Left ventricle myocardium superior (tissue), 1 donor: ENCODE results near the gene GHRL. TPM values are rescaled to one million over a fixed set of nuclear protein-coding genes. Genes with fewer than 3 reads are reported as not detected.

ENCODE experiments used
- ATAC-seq: fragments of 200-7000 bp; cut with Tn5 transposase; one replicate; pipeline ENCODE4 v1.9.1; 2020; ENCODE audit warnings: mild to moderate bottlenecking, moderate library complexity
- DNase-seq: peaks from one replicate; pipeline ENCODE4 v3.0.0-alpha.2; 2020
- intact Hi-C: fragments of 100-400 bp; cut with micrococcal nuclease; formaldehyde crosslinking; loops from one replicate; pipeline ENCODE4 v1.11.0; 2022
- total RNA-seq: library from RNA; stranded (reverse); fragmentation: NEBNext Ultra II Directional; extraction: Animal tissue kit (Norgen Biotek cat#: 25700); gene quantifications from one replicate; pipeline ENCODE4 v1.2.1, GENCODE V29; 2021
- donor health status: DM: no; HTN: yes; CAD: no; lungs with severe emphysema.

The GHRL gene
- total RNA-seq, 1 donor from 2014 or later = not detected

DNA sequence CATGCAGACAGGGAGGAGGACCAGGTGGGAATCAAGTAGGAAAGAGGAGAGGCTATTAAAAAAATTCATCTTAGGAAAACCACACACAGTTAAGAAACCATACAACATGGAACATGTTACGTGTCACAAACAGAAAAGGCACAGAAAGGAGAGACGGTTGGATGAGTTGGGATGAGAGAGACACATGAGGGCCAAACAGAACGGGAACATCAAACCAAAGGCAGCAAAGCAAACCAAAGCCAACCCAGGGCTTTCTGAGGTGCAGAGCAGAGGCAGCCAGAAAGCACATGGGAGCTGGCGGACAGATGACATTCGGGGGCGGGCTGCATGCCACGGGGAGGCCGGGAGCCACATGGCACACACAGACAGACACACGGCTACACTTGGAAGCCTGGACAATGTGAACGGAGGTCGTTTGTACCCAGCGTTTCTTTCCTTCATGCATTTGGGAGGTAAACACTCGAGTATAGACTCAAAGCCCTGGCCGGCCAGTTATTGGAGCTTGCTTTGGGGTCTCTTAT is 36.8 kb upstream of the GHRL start:
- intact Hi-C loops = no loop called here
- ATAC-seq (no peak), DNase-seq (no peak)

DNA sequence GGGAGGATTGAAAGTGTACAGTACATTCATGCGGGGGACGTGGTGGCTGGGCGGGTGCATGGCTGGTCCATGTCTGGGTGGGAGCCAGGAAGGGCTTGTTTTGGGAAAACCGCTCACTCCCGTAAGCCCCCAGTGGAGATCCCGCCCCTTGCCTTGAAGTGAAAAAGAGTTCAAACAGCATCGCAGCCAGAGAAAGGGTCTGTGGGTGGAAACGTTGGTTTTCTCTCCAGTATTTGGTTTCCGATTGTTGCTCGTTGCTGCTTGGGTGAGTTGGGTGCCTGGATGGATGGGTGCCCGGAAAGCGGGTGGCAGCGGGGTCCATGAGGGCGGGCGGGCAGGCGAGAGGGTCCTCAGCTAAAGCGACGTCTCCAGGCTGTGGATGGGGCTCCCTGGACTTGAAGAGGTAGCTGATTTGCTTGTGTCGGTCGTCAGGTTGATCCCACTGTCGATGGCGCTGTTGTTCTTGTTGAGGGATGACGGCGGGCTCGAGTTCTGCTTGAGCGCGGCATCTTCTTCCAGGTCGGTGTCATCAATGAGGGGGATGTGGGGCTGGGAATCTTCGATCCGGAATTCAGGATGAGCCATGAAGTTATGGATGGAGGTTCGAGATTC is 35.8 kb upstream of the GHRL start:
- no peak for DNase-seq
- intact Hi-C loops = no loop called here
- no peak for ATAC-seq

DNA sequence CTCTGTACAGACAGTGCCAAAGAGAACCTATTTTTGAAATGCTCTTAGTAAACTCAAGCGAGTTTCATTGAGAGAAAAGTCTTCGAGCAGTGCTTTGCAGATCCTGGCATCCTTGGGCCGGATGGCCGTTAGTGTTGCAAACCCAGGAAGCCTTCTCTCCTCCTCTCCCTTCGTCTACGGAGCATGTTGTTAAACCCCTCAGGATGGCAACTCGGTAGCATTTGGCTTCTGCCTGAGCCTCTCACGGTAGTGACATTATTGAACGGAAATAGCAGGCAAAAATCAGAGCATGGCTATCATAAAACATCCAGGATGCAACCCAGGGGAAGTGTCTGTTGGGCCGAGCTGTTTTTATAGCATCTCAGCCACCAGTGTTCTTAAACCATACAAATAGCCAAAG is 34.8 kb upstream of the GHRL start:
- DNase-seq = no peak
- ATAC-seq = no peak
- intact Hi-C loops = no loop called here

DNA sequence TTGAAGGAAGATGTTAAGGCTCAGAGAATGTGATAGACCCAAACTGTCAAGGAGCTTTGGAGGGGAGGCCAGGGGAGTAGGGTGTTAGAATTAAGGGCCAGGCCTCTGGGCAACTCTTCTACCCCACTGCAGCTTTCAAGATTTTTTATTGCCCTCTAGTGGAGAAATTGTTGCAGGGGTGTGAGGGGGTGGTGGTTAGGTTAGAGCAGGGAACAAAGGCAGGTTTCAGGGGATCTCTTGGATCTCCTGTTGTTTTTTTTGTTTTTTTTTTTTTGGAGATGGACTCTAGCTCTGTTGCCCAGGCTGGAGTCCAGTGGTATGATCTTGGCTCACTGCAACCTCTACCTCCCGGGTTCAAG is 29.6 kb upstream of the GHRL start:
- DNase-seq = no peak
- no peak for ATAC-seq
- intact Hi-C loops = no loop called here

GRCh38 chr3:10321630-10322351 is 29.0 kb upstream of the GHRL start:
- ATAC-seq = no peak
- intact Hi-C loops = no loop called here

DNA sequence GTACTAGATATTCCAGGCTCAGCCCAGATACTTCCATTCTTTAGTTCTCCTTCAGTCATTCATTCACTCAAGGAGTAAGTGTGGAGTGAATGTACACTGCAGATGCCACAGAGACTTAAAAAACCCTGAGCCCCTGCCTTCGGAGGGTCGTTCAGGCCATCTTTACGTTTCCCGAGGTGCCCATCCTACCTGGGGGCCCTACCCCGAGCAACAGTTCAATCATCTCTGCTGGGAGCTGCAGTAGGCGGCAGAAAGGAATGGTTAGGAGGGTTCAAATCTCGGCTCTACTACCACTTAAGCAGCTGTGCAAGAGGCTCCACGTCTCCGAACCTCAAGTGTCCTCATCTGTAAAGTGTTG is 27.6 kb upstream of the GHRL start:
- intact Hi-C loops = no loop called here
- DNase-seq (no peak), ATAC-seq (no peak)

More at GRCh38 chr3:10321630-10322351, 29.0 kb upstream of the GHRL start:
- no peak for DNase-seq

GRCh38 chr3:10319804-10320203 is 27.1 kb upstream of the GHRL start:
- ATAC-seq = no peak
- no peak for DNase-seq
- intact Hi-C loops = no loop called here

GRCh38 chr3:10319251-10319650 is 26.5 kb upstream of the GHRL start:
- intact Hi-C loops = no loop called here
- DNase-seq (no peak), ATAC-seq (no peak)

DNA sequence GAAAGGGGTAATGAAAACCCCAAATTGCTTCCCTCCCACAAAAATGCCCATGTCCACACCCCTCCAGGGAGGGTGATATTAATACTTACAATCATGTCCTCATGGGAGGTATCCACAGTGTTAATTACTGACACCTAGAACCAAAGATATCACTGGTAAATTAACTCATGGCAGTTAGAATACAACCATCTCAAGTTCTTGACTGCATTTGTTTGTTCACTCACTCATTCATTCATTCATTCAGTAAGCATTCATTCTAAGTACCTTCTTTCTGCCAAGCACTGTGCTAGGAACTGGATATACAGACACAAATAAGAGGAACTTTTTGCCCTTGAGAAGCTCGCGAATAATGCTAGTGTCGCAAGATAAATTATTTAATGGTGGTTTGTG is 25.2 kb upstream of the GHRL start:
- intact Hi-C loops = no loop called here
- ATAC-seq (no peak), DNase-seq (no peak)

- DNase-seq (no peak), ATAC-seq (no peak)
- intact Hi-C loops = no loop called here
These were observed 24.7 kb upstream of the GHRL start for GRCh38 chr3:10317311-10317960.

DNA sequence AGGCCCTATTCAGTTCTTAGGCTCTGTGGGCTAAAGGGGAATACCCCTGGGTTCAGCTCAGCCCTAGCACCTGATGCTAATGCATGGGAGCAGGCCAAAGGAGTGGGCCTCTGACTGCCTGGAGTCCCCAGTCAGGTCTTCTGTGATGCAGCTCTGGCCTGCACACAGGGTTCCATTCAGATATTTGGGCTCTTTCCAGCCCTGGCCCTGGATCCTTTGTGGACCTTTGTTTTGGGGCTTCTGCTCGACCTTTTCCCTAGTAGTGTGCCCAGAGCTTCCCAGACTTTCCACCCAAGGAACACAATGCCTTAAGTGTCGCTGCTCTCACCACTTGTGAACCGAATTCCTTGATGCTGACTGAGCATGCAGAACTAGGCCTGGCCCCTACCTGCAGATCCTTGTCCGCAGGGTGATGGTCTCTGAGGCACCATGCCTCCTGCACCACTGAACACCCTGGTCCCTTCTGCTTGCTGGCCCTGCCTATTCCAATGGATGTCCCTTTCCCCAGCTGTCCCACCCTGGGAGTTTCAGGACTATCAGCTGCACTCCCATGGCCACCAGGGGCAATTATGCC is 23.1 kb upstream of the GHRL start:
- intact Hi-C loops = no loop called here
- no peak for ATAC-seq
- no peak for DNase-seq

GRCh38 chr3:10315101-10315500 is 22.4 kb upstream of the GHRL start:
- DNase-seq = no peak
- ATAC-seq = no peak
- intact Hi-C loops = no loop called here

- intact Hi-C loops = no loop called here
- DNase-seq = no peak
- peak; percentile 13 for ATAC-seq
These were observed 20.1 kb upstream of the GHRL start for GRCh38 chr3:10312861-10313260.

DNA sequence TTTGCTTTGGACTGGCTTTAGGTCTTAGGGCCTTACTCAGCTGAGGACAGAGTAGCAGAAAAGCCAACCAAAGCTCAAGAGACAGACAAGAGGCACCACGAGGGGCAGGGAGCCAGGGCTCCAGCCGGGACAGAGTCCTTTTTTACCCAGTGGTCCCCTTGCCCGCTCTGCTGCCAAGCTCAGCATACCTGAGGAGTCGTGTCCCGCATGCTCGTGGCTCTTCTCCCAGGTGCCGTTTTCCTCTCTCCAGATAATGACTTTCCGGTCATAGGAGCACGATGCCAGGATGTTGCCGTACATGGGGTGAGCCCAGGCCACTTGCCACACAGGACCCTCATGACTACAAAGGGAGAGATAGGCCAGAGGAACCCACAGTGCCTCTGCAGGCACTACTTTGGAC is 19.6 kb upstream of the GHRL start:
- intact Hi-C loops = no loop called here
- DNase-seq (no peak), ATAC-seq (peak; percentile 28)

DNA sequence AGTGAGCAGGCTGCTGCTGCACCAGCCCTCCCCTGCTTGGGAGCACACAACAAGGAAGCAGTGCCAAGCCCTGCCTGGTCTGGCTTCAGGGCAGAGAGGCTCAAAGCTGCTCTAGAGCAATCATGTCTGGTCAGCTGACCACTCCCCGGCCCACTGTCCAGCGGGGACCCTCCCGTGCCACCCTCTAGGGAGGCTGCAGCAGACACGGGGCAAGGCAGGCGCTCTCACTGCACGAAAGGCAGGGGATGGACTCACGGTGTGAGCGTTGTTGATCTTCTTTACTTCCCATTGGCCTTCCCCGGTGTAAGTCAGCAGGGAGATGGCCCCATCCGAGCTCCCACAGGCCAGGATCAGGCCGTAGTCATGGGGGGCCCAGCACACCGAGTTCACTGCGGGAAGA is 19.0 kb upstream of the GHRL start:
- ATAC-seq (no peak), DNase-seq (no peak)
- intact Hi-C loops = no loop called here

DNA sequence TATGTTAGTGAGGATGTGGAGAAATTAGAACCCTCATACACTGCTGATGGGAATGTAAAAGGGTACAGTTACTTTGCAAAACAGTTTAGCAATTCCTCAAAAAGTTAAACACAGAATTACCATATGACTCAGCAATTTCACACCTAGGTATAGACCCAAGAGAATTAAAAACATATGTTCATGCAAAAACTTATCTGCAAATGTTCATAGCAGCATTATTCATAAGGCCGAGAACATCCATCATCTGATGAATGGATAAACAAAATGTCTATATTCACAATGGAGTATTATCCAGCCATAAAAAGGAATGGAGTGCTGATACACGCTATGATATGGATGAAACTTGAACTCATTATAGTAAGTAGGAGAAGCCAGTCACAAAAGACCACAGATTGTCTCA is 17.8 kb upstream of the GHRL start:
- DNase-seq (no peak), ATAC-seq (no peak)
- intact Hi-C loops = no loop called here

DNA sequence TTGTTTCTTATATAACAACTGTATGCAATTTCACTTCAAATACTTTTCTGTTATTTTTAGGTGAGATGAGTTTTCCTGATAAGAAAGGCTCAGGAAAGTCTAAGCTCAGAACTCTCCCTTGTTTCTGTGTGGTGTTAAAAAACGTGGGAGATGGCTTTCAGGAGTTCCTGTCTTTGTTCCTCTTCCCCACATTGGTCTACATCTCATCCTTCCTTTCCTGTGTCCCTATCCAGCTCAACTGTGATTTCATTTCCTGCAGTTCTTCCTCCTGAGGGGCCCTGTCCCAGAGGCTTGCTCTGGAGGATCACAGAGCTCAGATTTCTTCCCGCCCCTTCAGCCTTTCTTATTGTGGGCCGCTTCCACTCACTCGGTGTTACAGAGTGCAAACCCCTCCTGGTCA is 17.0 kb upstream of the GHRL start:
- DNase-seq (no peak), ATAC-seq (no peak)
- intact Hi-C loops = no loop called here

GRCh38 chr3:10308678-10309077 is 15.9 kb upstream of the GHRL start:
- ATAC-seq (no peak), DNase-seq (no peak)
- intact Hi-C loops = no loop called here

- intact Hi-C loops = no loop called here
- DNase-seq = no peak
- ATAC-seq = no peak
These were observed 13.4 kb upstream of the GHRL start for GRCh38 chr3:10306156-10306555.

DNA sequence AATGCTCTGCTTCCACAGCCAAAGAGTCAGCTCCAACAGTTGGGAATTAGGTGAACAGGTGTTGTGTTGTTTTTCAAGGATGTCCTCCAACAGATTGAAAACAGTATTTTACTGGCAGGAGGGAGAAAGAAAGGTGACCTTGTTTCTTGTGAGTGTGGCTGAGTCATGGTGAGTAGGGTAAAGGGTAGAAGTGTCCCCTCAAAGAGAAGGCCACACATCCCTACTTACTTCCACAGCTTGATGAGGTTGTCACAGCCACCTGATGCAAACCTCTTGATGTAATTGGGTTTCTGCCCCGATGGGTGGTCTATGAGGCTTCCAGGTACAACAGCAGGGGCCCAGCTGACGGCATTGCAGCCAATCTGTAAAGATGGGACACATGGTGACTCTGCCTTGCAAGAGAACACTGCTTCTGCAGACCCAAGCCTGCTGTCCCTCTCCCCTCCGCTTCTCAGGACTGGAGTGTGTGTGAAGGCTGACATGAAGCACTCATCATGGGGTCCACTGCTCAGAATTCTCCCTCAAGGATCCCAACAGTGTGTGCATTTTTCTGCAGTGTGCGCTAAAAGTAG is 12.7 kb upstream of the GHRL start:
- no peak for DNase-seq
- ATAC-seq = no peak
- intact Hi-C loops = no loop called here
